Endothelial cell of umbilical vein (primary cell): ENCODE measurements around the gene EFNA2. TPM values are rescaled to one million over a fixed set of nuclear protein-coding genes. Genes with fewer than 3 reads are reported as not detected.

ENCODE experiments used
- BruUV-seq: library from RNA; stranded (reverse); fragments of 400-500 nt; replicated peaks from 2 replicates; lab custom pipeline; 2021; lab: Mats Ljungman, UMichigan
- CTCF ChIA-PET: fragments of 300-600, 350-600 bp; sonication (Branson Sonifier 250); formaldehyde crosslinking; loops from one replicate; lab custom pipeline; 2021; ENCODE audit warnings: antibody characterized with exemption, inconsistent platforms; lab: Charles Lee
- POLR2A ChIA-PET: fragments of 300-600, 350-600 bp; sonication (Branson Sonifier 250); formaldehyde crosslinking; loops from one replicate; lab custom pipeline; 2021; ENCODE audit warnings: antibody characterized with exemption, inconsistent platforms; lab: Charles Lee
- DNase-seq: peaks from one replicate; pipeline ENCODE4 v3.0.0-alpha.2; 2011; ENCODE audit warnings: low read depth, low spot score
- FAIRE-seq: peaks from 2 replicates; lab custom pipeline; 2011; peaks lifted over from hg19 to GRCh38; lab: Jason Lieb, UNC
- H2AFZ ChIP-seq: 2 replicates; pipeline ENCODE4 v1.6.0; 2012; ENCODE audit warnings: low read depth, low read length, control low read depth, inconsistent platforms
- H3K27ac ChIP-seq: 2 replicates; pipeline ENCODE4 v1.5.1; 2011; ENCODE audit warnings: low read depth, mild to moderate bottlenecking, control low read depth, low read length, moderate library complexity; ENCODE audit not compliant: insufficient read depth
- H3K27me3 ChIP-seq, 2 experiments: 2 replicates each; pipeline versions ENCODE4 v1.6.0 to v1.6.1; 2011; ENCODE audit warnings: low read length in 2 of 2, mixed read lengths in 1 of 2; ENCODE audit not compliant: control insufficient read depth in 2 of 2, insufficient read depth in 2 of 2
- H3K36me3 ChIP-seq, 2 experiments: 2 replicates in 1 of 2; 3 replicates in 1 of 2; pipeline ENCODE4 v1.5.1; 2011; ENCODE audit warnings: low read length in 2 of 2, mild to moderate bottlenecking in 1 of 2, moderate library complexity in 1 of 2; ENCODE audit not compliant: control insufficient read depth in 2 of 2, insufficient read depth in 2 of 2; ENCODE audit errors: extremely low read depth in 1 of 2
- H3K4me1 ChIP-seq: 3 replicates; pipeline ENCODE4 v1.5.1; 2011; ENCODE audit warnings: mild to moderate bottlenecking, low read length; ENCODE audit not compliant: control insufficient read depth, insufficient read depth; ENCODE audit errors: extremely low read depth
- H3K4me2 ChIP-seq: 2 replicates; pipeline ENCODE4 v1.6.1; 2011; ENCODE audit warnings: low read length, control low read depth, mixed read lengths; ENCODE audit not compliant: insufficient read depth
- H3K4me3 ChIP-seq, 3 experiments: fragments of 200-600 bp in 1 of 3; sonication (generic), shearing (Covaris generic) in 1 of 3; replicated peaks in 1 of 3; 2 replicates each; pipeline ENCODE4 v1.5.1; 2011 to 2016; ENCODE audit warnings: control low read depth in 3 of 3, low read length in 3 of 3, mild to moderate bottlenecking in 2 of 3, inconsistent platforms in 1 of 3, low read depth in 1 of 3, moderate library complexity in 1 of 3; ENCODE audit not compliant: insufficient read depth in 1 of 3
- H3K79me2 ChIP-seq: 2 replicates; pipeline ENCODE4 v1.6.0; 2012; ENCODE audit warnings: low read length, inconsistent platforms; ENCODE audit not compliant: control insufficient read depth, insufficient read depth
- H3K9ac ChIP-seq: replicated peaks from 2 replicates; pipeline ENCODE3; 2011; ENCODE audit warnings: low read length, control low read depth; ENCODE audit not compliant: insufficient read depth; ENCODE audit errors: extremely low read depth
- H3K9me1 ChIP-seq: replicated peaks from 3 replicates; pipeline ENCODE4 v1.6.0; 2011; ENCODE audit warnings: mild to moderate bottlenecking, low read length; ENCODE audit not compliant: control insufficient read depth, insufficient read depth; ENCODE audit errors: extremely low read depth
- H3K9me3 ChIP-seq: replicated peaks from 2 replicates; pipeline ENCODE4 v1.5.1; 2012; ENCODE audit warnings: low read length, inconsistent platforms; ENCODE audit not compliant: control insufficient read depth, insufficient read depth
- H4K20me1 ChIP-seq: replicated peaks from 2 replicates; pipeline ENCODE3; 2011; ENCODE audit warnings: mild to moderate bottlenecking, low read length; ENCODE audit not compliant: control insufficient read depth, insufficient read depth; ENCODE audit errors: extremely low read depth
- CTCF ChIP-seq, 2 donors: IDR thresholded peaks; 1 replicate in 1 of 2; 2 replicates in 1 of 2; pipeline ENCODE4 v1.5.1; 2011; ENCODE audit warnings: low read length in 2 of 2, mild to moderate bottlenecking in 2 of 2, moderate library complexity in 2 of 2, control low read depth in 1 of 2, inconsistent platforms in 1 of 2, low read depth in 1 of 2; ENCODE audit not compliant: insufficient read depth in 1 of 2; ENCODE audit errors: extremely low read depth in 1 of 2
- EZH2 ChIP-seq: IDR thresholded peaks from 2 replicates; pipeline ENCODE4 v1.6.1; 2012; ENCODE audit warnings: borderline replicate concordance, low read depth, mild to moderate bottlenecking, moderate library complexity, low read length, inconsistent platforms; ENCODE audit not compliant: severe bottlenecking
- FOS ChIP-seq: IDR thresholded peaks from 2 replicates; pipeline ENCODE4 v1.6.1; 2011; ENCODE audit warnings: mild to moderate bottlenecking, low read length, moderate library complexity, borderline replicate concordance; ENCODE audit not compliant: insufficient read depth
- JUN ChIP-seq: IDR thresholded peaks from 2 replicates; pipeline ENCODE4 v1.6.1; 2011; ENCODE audit warnings: borderline replicate concordance, low read depth; ENCODE audit not compliant: insufficient read length, insufficient read depth
- MYC ChIP-seq: IDR thresholded peaks from one replicate; pipeline ENCODE4 v1.6.1; 2011; ENCODE audit warnings: mild to moderate bottlenecking, low read depth, low read length
- dilution Hi-C: fragments of 300-500 bp; cut with MboI; formaldehyde crosslinking; loops from one replicate; pipeline ENCODE4 v1.15.0; 2019; ENCODE audit warnings: low sequenced_read_pairs; ENCODE audit not compliant: extremely low pct_ligation_motif_present
- intact Hi-C: fragments of 100-400 bp; cut with micrococcal nuclease; formaldehyde crosslinking; loops from one replicate; pipeline ENCODE4 v1.10.0; 2022
- polyA plus RNA-seq, 4 experiments: library from polyadenylated mRNA; depleted of rRNA in 3 of 4; stranded (reverse) in 3 of 4; unstranded in 1 of 4; fragments of >200 nt; gene quantifications; 2 replicates each; pipeline versions ENCODE4 v1.2.1 to v1.2.3, GENCODE V29; 2011 to 2012; ENCODE audit warnings: missing spikeins in 1 of 4
- total RNA-seq: library from RNA; stranded (reverse); gene quantifications from 2 replicates; pipeline ENCODE4 v1.2.3, GENCODE V29; 2021
- TF ChIP-seq, protein P1 (sequence below): IDR thresholded peaks from 2 replicates; pipeline ENCODE4 v1.6.1; 2011; ENCODE audit not compliant: insufficient read depth, insufficient read length

Gene EFNA2
- total and polyA plus RNA-seq, 2 donors (not counting 3 experiments of a cell fraction or from before 2014, with no cell fraction given), result 0.52 to 1.1 TPM

DNA sequence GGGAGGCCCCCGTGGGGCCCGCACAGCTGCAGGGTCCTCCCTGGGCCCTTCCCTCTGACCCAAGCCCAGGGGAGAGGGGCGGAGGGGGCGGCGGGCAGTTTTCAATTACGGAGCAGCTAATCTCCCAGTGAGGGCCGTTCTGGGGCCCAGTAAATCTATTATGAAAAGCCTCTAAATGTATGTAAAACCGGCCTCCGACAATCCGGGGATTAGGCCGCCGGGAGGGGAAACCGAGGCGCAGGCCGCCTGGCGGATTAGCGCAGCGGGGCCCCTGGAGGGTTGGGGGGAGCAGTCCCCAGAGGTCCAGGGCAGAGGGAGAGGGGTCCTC lies 25.1 kb downstream of the EFNA2 start:
- H3K9ac ChIP-seq, result no peak overlapping the region
- H3K27me3 ChIP-seq, result no peaks in the 10 kb centered on the region
- no peaks in the 10 kb centered on the region for H3K79me2 ChIP-seq
- no peak overlapping the region for H3K4me3 ChIP-seq
- BruUV-seq, result no TSS peak
- intact Hi-C loops, result loop anchor here (5.0 kb wide), 1 partner anchor 41 kb away; a partner anchor contains a TSS
- no peaks in the 10 kb centered on the region for H3K9me1 ChIP-seq
- TF ChIP-seq, protein P1, sequence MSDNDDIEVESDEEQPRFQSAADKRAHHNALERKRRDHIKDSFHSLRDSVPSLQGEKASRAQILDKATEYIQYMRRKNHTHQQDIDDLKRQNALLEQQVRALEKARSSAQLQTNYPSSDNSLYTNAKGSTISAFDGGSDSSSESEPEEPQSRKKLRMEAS, result no peak
- TF ChIP-seq CTCF (IDR thresholded peaks at IDR 0.05; ENCODE audit: extremely low read depth in 1 of 2, insufficient read depth in 1 of 2, low read depth in 1 of 2, low read length in 2 of 2) (no peak), EZH2 (no peak), MYC (no peak), FOS (no peak), JUN (no peak)
- H4K20me1 ChIP-seq, result no peaks in the 10 kb centered on the region
- no peak overlapping the region for H3K4me2 ChIP-seq
- H3K36me3 ChIP-seq, result no peaks in the 10 kb centered on the region
- CTCF ChIA-PET, result no interaction called here
- no peak for FAIRE-seq
- dilution Hi-C loops, result no loop called here
- peaks cover 13% of the 10 kb centered on the region for H3K4me1 ChIP-seq
- no peak for DNase-seq
- POLR2A ChIA-PET, result no interaction called here
- H3K27ac ChIP-seq, result no peak overlapping the region
- no peaks in the 10 kb centered on the region for H3K9me3 ChIP-seq
- no peak overlapping the region for H2AFZ ChIP-seq
